Stimulated activated CD4-positive, alpha-beta T cell treated with anti-CD3 and anti-CD28 coated beads, Interleukin-12 subunit alpha, Interleukin-12 subunit beta, amount 100 ng/mL, for 4 hours (primary cell): ENCODE results near the gene WWOX.

Experiments
- DNase-seq: peaks from one replicate; pipeline ENCODE4 v3.0.0-alpha.2; 2020

WWOX gene

GRCh38 chr16:78309763-78310162, 210.3 kb downstream of the WWOX start:
- no peak for DNase-seq

GRCh38 chr16:78310196-78310595, 210.7 kb downstream of the WWOX start:
- DNase-seq = no peak

- DNase-seq = no peak
These were observed 211.6 kb downstream of the WWOX start for GRCh38 chr16:78310990-78311561.

- no peak for DNase-seq
These were observed 212.4 kb downstream of the WWOX start for GRCh38 chr16:78311831-78312230.

GRCh38 chr16:78317564-78318240, 218.2 kb downstream of the WWOX start:
- no peak for DNase-seq

- DNase-seq = no peak
These were observed 222.3 kb downstream of the WWOX start for GRCh38 chr16:78321620-78322360.

GRCh38 chr16:78323315-78323714, 223.9 kb downstream of the WWOX start:
- DNase-seq = no peak

- DNase-seq = no peak
These were observed 225.3 kb downstream of the WWOX start for GRCh38 chr16:78324649-78325285.

- no peak for DNase-seq
These were observed 226.3 kb downstream of the WWOX start for GRCh38 chr16:78325468-78326352.

GRCh38 chr16:78326731-78327130, 227.3 kb downstream of the WWOX start:
- no peak for DNase-seq

- DNase-seq = no peak
These were observed 232.3 kb downstream of the WWOX start for GRCh38 chr16:78331731-78332130.

GRCh38 chr16:78333808-78334207, 234.4 kb downstream of the WWOX start:
- DNase-seq = no peak

GRCh38 chr16:78340590-78340989, 241.1 kb downstream of the WWOX start:
- no peak for DNase-seq

GRCh38 chr16:78348068-78348467, 248.6 kb downstream of the WWOX start:
- no peak for DNase-seq

GRCh38 chr16:78348886-78349285, 249.4 kb downstream of the WWOX start:
- no peak for DNase-seq

- no peak for DNase-seq
These were observed 252.7 kb downstream of the WWOX start for GRCh38 chr16:78352184-78352583.

GRCh38 chr16:78353640-78354275, 254.3 kb downstream of the WWOX start:
- no peak for DNase-seq

- DNase-seq = no peak
These were observed 263.2 kb downstream of the WWOX start for GRCh38 chr16:78362524-78363135.

- no peak for DNase-seq
These were observed 264.5 kb downstream of the WWOX start for GRCh38 chr16:78363843-78364555.

- no peak for DNase-seq
These were observed 265.1 kb downstream of the WWOX start for GRCh38 chr16:78364556-78364880.

- no peak for DNase-seq
These were observed 265.9 kb downstream of the WWOX start for GRCh38 chr16:78365366-78365765.
